NCI-H524 (cell line): ENCODE measurements around the gene SETD3.

Source experiments
- DNase-seq, 2 experiments: peaks; one replicate each; lab custom pipeline; 2025; lab: John Stamatoyannopoulos, UW

Gene SETD3

GRCh38 chr14:99394602-99395156 is 86.0 kb downstream of the SETD3 start:
- DNase-seq, result no peak

- DNase-seq, result peak in 1 of 2 experiments; percentile 75
Measured at GRCh38 chr14:99393059-99393655, 87.5 kb downstream of the SETD3 start.

GRCh38 chr14:99391671-99392070 is 89.0 kb downstream of the SETD3 start:
- DNase-seq, result no peak

- DNase-seq, result peak; percentile 49 to 50
Measured at GRCh38 chr14:99389174-99389826, 91.4 kb downstream of the SETD3 start.

- DNase-seq, result no peak
Measured at GRCh38 chr14:99388286-99388685, 92.4 kb downstream of the SETD3 start.

GRCh38 chr14:99387880-99388279 is 92.8 kb downstream of the SETD3 start:
- no peak for DNase-seq

- no peak for DNase-seq
Measured at GRCh38 chr14:99384450-99385417, 95.9 kb downstream of the SETD3 start.

- DNase-seq, result no peak
Measured at GRCh38 chr14:99383472-99384449, 96.9 kb downstream of the SETD3 start.

- no peak for DNase-seq
Measured at GRCh38 chr14:99382781-99383471, 97.7 kb downstream of the SETD3 start.

- no peak for DNase-seq
Measured at GRCh38 chr14:99382071-99382470, 98.6 kb downstream of the SETD3 start.

GRCh38 chr14:99381688-99382060 is 99.0 kb downstream of the SETD3 start:
- DNase-seq, result peak in 1 of 2 experiments; percentile 41

GRCh38 chr14:99380991-99381687 is 99.5 kb downstream of the SETD3 start:
- DNase-seq, result peak in 1 of 2 experiments; percentile 43

GRCh38 chr14:99380402-99380801 is 100.3 kb downstream of the SETD3 start:
- no peak for DNase-seq

- DNase-seq, result no peak
Measured at GRCh38 chr14:99378782-99379214, 101.9 kb downstream of the SETD3 start.

- no peak for DNase-seq
Measured at GRCh38 chr14:99377951-99378350, 102.7 kb downstream of the SETD3 start.

- no peak for DNase-seq
Measured at GRCh38 chr14:99374964-99375363, 105.7 kb downstream of the SETD3 start.

GRCh38 chr14:99363616-99364290 is 116.9 kb downstream of the SETD3 start:
- no peak for DNase-seq

- DNase-seq, result no peak
Measured at GRCh38 chr14:99363051-99363450, 117.6 kb downstream of the SETD3 start.

GRCh38 chr14:99361596-99362215 is 119.0 kb downstream of the SETD3 start:
- DNase-seq, result no peak
